Fibroblast of villous mesenchyme (primary cell): ENCODE data around the gene NOL4L. TPM values are rescaled to one million over a fixed set of nuclear protein-coding genes. Genes with fewer than 3 reads are reported as not detected.

Experiments
- DNase-seq: peaks from one replicate; pipeline ENCODE4 v3.0.0-alpha.2; 2010; ENCODE audit warnings: low read depth
- H3K4me3 ChIP-seq: 2 replicates; pipeline ENCODE4 v1.5.1; 2011; ENCODE audit warnings: low read depth, mild to moderate bottlenecking, low read length
- total RNA-seq: library from RNA; depleted of rRNA; stranded (reverse); fragments of >200 nt; gene quantifications from 2 replicates; pipeline ENCODE4 v1.2.3, GENCODE V29; 2012
- TF ChIP-seq, protein P1 (sequence below): IDR thresholded peaks from 2 replicates; pipeline ENCODE4 v1.5.1; 2012; ENCODE audit warnings: low read depth, mild to moderate bottlenecking, low read length; ENCODE audit not compliant: insufficient read depth

NOL4L gene
- total RNA-seq, 1 donor, result 9.9 TPM

DNA sequence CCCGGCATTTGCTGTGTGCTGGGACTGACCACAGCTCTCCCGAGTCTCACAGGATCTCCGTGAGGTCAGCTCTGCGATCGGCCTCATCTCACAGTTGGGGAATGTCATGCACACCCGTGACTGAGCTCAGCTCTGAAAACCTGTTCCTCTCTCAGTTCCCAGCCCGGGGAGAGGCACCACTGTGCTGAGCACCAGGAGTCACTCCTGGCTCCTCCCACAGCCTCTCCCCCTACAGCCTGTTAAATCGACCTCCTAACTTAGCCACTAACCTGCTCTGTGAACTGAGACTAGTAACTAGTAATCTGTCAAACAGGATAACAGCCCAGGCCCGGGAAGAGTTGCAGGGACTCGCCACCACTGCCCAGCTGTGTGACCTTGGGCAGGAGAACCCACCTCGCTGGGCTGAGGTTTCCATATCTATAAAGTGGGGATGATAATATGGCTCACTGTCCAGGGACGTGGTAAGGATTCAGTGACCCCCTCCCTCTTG is 20.1 kb upstream of the NOL4L start:
- TF ChIP-seq, protein P1, sequence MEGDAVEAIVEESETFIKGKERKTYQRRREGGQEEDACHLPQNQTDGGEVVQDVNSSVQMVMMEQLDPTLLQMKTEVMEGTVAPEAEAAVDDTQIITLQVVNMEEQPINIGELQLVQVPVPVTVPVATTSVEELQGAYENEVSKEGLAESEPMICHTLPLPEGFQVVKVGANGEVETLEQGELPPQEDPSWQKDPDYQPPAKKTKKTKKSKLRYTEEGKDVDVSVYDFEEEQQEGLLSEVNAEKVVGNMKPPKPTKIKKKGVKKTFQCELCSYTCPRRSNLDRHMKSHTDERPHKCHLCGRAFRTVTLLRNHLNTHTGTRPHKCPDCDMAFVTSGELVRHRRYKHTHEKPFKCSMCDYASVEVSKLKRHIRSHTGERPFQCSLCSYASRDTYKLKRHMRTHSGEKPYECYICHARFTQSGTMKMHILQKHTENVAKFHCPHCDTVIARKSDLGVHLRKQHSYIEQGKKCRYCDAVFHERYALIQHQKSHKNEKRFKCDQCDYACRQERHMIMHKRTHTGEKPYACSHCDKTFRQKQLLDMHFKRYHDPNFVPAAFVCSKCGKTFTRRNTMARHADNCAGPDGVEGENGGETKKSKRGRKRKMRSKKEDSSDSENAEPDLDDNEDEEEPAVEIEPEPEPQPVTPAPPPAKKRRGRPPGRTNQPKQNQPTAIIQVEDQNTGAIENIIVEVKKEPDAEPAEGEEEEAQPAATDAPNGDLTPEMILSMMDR, result no peak
- no peak overlapping the region for H3K4me3 ChIP-seq
- peak; percentile 55 for DNase-seq

GRCh38 chr20:32603046-32603726 is 18.1 kb upstream of the NOL4L start:
- no peak overlapping the region for H3K4me3 ChIP-seq
- TF ChIP-seq, protein P1, result no peak
- no peak for DNase-seq

GRCh38 chr20:32602273-32602672 is 17.1 kb upstream of the NOL4L start:
- DNase-seq, result no peak
- TF ChIP-seq, protein P1, result no peak
- no peak overlapping the region for H3K4me3 ChIP-seq

GRCh38 chr20:32600681-32601237 is 15.6 kb upstream of the NOL4L start:
- DNase-seq, result no peak
- H3K4me3 ChIP-seq, result no peak overlapping the region
- TF ChIP-seq, protein P1, result no peak

DNA sequence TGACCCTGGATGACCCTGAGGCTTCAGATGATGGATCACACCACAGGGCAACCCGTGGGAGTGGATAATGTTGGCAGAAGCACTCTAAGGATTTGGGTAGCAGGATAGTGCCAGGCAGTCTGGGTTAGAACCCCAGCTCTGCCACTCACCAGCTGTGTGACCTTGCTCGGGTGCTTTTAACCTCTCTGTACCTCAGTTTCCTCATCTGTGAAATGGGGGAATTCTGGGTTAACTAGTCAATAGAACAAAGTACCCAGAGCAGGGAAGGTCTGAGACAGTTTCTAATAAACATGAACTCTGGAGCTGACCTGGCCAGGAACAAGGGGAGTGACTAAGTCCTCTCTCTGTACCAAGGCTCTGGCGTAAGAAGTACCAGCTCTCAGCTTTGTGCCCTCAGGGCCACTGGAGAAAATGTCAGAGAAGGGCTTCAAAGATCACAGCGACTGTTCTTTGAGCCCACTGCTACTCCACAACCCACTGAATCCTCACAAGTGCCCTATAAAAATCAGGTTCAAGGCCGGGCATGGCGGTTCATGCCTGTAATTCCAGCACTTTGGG is 14.7 kb upstream of the NOL4L start:
- no peak overlapping the region for H3K4me3 ChIP-seq
- TF ChIP-seq, protein P1, result no peak
- DNase-seq, result no peak

- TF ChIP-seq, protein P1, result no peak
- DNase-seq, result no peak
- H3K4me3 ChIP-seq, result no peak overlapping the region
These were observed 13.5 kb upstream of the NOL4L start for GRCh38 chr20:32598606-32599005.
